ENCODE data around the gene DUSP5. TPM values are rescaled to one million over a fixed set of nuclear protein-coding genes. Genes with fewer than 3 reads are reported as not detected.

The DUSP5 gene
- total RNA-seq, 2 donors from 2014 or later, result 7.1 to 52.2 TPM

DNA sequence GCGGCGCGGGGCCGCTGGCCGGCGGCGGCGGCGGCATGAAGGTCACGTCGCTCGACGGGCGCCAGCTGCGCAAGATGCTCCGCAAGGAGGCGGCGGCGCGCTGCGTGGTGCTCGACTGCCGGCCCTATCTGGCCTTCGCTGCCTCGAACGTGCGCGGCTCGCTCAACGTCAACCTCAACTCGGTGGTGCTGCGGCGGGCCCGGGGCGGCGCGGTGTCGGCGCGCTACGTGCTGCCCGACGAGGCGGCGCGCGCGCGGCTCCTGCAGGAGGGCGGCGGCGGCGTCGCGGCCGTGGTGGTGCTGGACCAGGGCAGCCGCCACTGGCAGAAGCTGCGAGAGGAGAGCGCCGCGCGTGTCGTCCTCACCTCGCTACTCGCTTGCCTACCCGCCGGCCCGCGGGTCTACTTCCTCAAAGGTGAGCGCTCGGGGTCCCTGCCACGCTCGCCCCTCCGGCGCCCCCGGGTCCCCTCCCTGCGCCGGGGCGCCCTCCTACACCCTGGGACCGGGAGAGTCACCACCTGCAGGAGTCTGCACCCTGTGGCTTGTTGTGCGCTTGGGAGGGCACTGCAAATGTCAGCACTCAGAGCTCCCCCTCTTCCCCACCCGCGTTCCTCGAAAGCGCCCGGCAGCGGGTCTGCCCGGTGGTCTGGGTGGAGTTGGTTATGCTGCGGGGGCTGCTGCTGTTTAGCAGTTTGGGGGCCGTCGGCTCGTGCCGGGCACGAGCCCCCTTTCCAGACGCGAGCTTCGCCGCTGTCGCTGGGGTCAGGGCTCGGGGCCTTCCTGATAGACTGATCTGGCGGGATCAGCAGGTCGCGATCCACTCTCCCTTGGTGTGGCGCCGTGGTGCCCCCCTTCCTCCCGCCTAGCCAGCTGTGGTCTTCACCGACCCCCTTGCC is 627 bp downstream of the DUSP5 start:
- DNase-seq, result peak; percentile 44 to 70
- ATAC-seq, result peak; percentile 26
- intact Hi-C loops (cut with DNase I, micrococcal nuclease), result no loop called here

DNA sequence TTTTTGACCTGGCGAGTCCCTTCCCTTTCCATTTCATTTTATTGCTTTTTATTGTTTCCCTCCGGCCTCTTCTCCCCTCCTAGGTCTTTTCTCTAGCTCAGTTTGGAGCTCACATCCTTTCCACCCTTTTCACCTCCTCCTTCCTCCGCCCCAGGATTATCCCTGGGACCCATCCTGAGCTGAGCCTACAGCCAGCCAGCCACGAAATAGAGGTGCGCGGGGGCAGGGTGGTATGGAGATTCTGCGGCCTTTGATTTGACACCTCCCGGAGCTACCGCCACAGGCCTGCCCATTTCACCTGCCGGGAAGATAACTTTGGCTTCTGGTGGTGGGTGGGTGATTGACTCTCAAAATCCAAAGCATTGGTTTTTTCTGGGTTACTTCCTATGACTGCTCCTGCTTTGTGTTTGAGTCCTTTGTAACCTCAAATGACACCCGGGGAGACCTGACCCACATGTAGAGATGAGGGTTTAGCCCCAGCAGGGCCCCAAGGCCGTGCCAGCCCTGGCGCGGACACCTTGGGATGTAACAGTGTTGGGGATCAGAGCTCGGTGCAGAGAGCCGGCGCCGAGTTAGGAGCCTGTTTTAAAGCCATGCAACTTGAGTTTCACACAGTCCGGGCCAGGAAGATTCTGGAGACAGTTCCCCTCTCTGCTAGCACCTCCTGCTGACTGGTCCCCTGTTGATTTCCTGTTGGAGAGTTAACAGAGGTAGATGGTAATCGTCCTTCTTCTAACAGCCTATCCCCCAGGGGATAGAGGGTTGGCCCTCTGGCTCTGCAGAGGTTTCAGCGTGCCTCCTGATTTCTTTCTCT is 1.5 kb downstream of the DUSP5 start:
- intact Hi-C loops (cut with DNase I, micrococcal nuclease), result no loop called here
- DNase-seq (no peak), ATAC-seq (no peak)

DNA sequence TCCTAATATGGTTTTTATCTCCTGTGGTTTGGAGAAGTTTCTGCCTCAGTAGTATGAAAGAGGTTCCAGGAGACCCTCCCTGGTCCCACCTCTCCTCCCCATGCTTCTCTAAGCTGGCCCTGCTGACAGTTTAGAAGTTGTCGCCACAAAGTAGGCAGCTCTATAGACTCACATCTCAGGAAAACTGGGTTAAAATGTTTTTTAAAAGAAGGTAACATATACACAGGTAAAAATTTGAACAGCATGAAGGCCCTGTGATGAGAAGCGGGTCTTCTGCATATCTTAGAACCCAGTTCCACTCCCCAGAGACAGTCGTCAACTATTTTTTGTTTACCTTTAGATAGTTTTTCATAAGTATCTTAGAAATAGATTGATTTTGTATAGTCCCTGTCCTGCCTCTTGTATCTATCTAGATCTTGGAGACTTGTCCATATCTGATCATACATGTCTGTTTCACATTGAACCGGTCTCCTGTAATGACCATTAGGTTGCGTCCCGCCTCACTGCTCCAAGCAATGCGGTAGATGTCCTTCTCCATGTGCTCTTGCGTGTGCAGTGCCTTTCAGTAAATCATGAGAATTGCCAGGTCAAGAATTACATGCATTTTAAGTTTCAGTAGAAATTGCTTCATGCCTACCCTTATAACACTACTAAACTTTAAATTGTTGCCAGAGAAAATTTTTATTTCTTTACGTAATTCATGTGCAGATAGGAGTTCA is 2.2 kb downstream of the DUSP5 start:
- intact Hi-C loops (cut with DNase I, micrococcal nuclease), result no loop called here
- ATAC-seq, result no peak
- DNase-seq, result no peak

DNA sequence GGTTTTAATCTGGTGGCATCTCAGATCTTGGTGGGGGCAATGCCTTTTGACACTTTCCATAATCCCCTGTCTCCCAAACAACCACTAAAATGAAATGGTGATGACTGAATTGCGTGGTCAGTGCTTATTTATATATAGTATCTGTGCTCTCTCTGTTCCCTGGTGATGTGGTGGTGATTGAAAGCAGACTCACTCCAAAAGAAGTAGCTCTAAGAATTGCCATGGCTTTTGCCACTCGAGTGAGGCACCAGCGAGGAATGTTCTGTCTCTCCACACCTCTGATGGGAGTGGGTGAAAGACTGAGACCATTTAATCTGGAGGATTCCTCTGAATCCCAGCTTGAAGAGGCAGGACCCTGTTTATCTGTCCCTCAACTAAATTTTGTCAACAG is 2.8 kb downstream of the DUSP5 start:
- intact Hi-C loops (cut with DNase I, micrococcal nuclease), result no loop called here
- ATAC-seq (no peak), DNase-seq (no peak)

DNA sequence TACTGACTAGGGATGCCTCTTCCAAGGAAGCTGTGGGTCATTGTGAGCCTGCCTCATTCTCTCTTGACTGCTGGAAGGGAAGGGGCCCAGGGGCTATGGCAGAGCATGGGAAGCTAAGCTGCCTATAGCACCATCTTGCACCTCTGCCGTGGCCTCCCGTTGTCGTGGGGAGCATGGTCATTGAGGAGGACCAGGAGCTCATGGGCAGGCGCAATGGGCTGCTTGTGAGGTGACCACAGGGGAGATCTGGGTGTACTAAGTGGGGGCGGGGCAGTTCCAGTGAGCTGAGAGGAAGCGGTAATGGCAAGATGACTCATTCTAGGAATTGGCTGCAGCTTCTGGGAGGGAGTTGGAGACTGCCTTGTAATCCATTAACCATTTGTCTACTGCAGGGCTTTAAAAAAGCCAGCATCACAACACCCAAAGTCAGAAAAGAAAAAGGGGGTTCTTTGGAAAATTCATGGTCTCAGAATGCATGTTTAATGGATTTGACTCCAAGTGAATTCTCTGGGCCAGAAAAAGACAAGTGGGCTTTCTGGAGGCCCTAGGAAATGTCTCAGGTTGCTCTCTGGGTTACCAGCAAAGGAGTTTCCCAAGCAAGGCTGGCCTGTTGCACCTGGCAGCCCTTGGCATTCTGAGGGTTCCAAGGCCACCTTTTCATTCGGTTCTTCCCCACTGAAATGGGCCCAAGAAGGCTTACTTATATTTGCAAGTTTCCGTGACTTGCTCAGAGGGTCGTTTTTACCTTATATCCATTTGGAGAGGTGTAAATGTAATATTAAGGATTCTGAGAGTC is 3.6 kb downstream of the DUSP5 start:
- DNase-seq, result peak; percentile 85 to 92
- peak; percentile 52 for ATAC-seq
- intact Hi-C loops (cut with DNase I, micrococcal nuclease), result no loop called here

DNA sequence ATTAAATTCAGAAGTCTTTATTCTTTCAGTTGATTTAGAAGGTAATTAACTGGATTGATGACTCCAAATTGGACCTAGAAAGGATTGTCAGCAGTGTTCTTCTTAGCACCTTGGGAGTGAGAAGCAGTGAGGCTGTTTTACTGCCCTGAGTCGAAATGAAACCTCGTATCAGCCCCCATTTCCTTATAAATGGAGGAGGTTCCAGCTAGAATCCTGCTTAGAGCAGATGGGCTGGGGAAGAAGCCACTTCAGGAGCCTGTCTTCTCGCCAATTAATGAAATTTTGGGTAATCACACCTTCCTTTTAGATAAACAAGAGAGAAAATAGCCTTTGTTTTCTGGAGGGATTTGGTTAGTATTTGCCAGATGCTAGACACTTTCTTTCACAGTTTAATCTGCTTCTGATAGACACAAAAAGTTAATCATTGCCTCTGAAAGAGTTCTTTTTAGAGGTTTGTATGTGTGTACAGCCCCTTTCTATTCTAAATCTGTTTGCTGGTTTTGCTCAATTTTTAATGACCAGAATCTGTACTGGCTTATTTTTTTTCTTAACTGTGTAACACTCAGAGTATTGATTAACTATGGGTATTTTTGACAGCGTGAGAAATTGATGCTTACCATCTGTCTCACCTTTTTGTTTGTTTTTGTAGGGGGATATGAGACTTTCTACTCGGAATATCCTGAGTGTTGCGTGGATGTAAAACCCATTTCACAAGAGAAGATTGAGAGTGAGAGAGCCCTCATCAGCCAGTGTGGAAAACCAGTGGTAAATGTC is 4.6 kb downstream of the DUSP5 start:
- ATAC-seq, result no peak
- no peak for DNase-seq
- intact Hi-C loops (cut with DNase I, micrococcal nuclease), result no loop called here

DNA sequence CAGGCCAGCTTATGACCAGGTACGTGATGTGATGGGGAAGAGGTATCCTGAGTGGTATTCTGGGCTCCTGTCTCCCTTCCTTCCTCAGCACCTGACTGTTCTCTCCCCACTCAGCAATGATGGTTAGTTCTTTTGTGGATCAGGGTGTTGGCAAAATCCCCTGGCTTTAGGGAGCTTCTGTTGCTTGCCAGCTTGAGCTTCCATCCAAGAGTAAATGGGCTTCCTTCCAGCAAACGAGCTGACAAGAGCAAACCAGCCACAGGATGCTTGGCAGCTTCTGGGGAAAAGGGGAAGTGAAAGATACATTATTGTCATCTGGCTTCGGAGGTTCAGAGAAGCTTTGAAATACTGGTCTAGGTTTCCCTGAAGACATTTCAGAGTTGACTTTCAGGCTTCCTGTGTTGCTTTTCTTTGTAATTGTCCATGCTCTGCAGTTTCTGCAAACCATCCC is 5.2 kb downstream of the DUSP5 start:
- intact Hi-C loops (cut with DNase I, micrococcal nuclease), result no loop called here
- ATAC-seq, result no peak

DNA sequence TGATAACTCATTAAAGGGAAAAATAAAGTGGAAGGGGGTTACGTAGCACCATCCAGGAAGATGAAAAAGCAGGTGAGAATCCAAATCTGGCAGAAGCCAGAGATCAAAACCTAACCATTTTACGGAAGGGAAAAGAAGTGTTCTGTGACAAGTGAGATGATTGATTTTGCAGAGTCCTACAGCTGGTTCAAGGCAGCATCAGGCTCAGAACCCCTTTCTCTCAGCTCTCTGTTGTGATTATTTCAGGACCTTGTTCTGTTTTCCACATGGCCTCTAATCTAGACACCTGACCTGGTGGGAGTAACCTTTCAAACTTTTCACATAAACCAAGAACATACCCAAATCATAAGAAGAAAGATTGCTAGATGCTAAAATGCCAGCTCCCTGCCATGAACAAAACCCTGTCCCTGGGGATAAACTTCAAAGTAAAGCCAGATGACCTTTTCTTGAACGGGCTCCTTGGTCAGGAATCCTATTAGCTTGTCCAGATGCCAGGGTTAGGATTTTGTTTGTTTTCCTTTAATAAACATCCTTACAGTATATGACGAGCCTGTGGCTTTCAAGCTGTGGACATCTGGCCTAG is 5.9 kb downstream of the DUSP5 start:
- no peak for ATAC-seq
- intact Hi-C loops (cut with DNase I, micrococcal nuclease), result no loop called here
- DNase-seq, result no peak

More for the DNA sequence above, 5.2 kb downstream of the DUSP5 start:
- DNase-seq, result peak in 1 of 2 donors; percentile 68

DNA sequence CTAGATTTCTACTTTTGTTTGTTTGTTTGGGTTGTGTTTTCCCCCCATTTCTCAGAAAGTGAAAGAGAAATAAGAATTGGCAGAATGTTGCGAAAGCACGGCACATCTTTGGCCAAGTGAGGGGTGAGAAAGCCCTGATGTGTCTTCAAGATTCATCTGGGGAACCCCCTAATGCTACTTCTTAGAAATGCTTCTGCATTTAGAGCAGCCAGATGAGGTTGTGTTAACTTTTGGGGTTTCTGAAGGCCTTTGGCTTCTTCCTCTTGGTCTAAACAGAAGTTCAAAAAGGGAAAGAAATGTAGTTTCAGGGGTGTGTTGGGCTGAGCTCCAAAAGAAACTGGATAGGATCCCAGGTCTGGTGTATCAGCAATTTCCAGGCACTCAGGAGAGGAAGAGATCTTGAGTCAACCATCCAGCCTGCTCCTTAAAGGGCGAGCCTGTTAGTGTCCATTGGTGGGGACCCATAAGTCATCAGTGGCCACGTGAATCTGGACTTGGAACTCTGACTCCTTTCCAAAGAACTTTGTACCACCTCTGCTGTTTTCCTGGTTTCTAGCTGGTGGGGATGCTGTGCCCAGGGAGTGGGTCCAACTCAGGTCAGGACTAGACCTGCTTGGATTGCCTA is 6.5 kb downstream of the DUSP5 start:
- intact Hi-C loops (cut with DNase I, micrococcal nuclease), result no loop called here
- peak; percentile 25 for ATAC-seq
- peak in 1 of 2 donors; percentile 51 for DNase-seq

DNA sequence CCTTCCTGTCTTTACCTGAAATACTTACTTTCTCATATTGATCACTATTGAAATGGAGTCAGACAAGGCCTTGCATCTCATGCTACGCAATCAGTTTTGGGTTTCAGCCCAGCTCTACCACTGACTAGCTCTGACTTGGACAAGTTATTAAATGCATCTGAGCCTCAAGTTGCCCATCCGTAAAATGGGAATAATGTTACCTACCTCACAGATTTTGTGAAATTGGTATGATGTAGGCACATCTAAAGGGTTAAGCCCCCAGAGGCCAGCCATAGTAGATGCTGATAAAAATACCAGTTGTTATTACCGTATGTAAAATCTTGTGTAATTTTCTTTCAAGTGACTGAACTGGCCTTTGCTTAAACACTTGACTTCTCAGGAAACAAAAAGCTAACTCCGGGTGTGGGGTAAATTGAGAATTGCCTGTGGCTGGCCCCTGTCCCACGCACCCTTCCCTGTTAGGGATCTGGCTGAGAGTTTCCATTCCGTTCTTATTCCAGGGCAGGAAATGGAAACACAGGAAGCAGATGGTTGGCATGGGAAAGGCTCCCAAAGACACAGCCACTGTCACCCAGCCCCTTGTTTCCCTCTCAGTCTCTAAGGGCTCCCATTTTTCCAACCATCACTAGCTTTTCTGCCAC is 7.5 kb downstream of the DUSP5 start:
- no peak for DNase-seq
- intact Hi-C loops (cut with DNase I, micrococcal nuclease), result no loop called here
- ATAC-seq, result no peak

DNA sequence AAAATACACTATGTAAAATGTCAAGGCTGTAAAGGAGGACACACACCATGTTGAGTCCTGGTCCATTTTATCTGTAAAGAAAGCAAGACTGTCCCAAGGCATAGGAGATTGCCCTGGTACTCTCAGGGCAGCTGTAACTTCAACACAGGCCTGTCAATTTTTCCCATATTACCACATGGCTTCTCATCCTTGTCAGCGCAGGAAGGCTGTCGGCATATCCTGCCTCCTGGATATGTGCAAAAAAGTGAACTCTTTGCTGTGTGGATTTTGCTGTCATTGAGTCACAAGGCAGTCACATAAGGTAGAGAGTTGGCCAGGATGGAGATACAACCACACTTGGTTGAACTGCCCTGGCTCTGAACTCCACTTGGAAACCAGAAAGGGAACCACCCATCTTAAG is 8.7 kb downstream of the DUSP5 start:
- no peak for DNase-seq

DNA sequence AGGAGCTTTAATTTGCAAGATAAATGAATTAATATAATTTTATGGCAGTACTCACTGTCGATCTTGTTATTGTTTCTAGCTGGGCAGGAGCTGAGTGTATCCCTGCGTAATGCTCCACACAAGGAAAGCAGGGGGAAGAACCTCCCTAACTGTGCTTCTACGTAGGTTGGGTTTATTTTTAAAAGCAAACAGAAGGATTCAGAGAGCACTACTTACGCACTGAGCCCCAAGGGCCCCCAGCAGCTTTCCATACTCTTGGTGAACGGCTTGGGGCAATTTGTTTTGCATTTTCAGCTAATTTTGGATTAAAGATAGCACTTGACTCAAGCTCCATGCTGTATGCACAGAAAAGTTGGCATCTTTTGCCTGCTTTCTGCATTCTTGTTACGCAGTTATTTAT is 9.6 kb downstream of the DUSP5 start:
- no peak for DNase-seq
- no peak for ATAC-seq
- intact Hi-C loops (cut with DNase I, micrococcal nuclease), result no loop called here

More for the DNA sequence above, 8.7 kb downstream of the DUSP5 start:
- ATAC-seq, result no peak
- intact Hi-C loops (cut with DNase I, micrococcal nuclease), result no loop called here

DNA sequence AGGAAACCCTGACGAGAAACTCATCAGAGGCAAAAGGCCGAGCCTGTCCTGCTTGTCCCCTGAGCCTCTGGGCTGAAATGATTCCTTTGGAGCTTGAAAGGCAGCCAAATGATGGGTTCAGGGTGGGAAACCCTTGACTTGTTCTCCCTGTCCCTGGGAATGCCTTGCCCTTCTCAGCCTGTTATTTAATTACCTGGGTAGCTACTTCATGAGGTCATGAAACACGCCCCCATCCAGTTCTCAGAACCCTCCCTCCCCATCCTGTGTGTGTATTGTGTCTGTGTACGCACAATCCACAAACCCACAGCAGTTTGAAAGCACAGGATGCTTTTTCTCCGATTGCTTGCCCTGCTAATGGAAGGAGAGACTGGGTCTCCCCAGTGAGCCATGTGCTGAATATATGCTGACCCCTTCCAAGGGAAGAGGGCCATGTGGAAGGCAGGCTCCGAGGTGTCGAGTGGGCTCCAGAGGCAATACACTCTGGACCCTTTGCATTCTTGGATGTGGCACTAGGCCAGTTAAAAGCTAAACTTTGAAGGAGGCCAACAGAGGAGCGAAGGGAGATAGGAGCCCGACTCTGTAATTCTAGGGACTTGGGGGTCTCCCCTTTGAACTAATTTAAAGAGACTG is 10.6 kb downstream of the DUSP5 start:
- no peak for ATAC-seq
- no peak for DNase-seq
- intact Hi-C loops (cut with DNase I, micrococcal nuclease), result no loop called here

DNA sequence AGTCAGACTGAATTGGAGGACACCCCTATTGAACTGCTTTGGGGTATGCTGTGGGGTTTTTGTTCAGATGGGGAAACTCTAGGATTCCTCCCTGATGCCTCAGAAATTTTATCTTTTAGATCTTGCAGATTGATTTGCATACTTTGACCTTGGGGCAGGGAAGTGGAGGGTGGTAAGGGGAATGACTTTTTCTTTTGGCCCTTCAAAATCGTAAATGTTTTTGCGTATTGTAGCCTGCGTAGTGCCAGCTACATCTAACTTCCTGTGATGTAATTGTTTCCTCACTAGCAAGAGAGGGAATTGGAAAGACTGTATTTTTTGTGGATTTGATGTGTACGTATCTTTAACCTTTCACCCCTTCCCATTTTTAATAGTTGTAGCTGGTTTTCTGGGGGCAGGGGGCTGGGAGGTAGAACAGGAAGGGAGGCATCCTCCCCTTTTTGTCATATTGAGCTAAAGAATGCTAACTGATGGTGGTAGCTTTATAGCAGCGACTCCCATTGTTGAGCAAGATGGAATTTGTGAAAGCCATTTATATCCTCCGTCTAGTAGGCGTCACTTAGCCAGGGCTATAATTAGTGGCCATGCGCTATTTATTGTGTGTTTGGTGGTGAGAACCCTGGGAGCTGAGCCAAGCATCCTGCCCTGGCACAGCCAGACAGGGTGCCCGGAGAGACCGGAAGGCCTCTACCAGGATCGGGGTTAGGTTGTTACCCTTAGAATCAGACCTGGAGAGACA is 11.3 kb downstream of the DUSP5 start:
- DNase-seq (no peak), ATAC-seq (no peak)
- intact Hi-C loops (cut with DNase I, micrococcal nuclease), result no loop called here

DNA sequence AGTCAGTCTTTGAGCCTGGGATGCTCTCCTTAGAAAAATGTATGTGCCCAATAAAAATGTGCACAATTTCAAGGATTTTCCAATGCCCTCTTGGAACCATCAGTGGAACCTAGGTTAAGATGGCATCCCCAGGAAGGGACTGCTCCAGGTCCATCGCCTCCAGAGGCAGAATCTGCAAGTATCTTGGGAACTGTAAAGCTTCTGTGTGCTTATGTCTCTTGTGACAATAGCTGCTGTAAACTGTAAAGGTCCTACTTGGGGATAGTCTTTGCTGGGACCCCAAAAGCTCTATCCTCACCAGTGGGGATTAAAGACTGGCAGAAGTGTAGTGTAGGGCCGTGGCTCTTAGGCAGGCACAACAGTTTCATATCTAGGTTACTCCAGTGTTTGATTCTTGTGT is 11.9 kb downstream of the DUSP5 start:
- ATAC-seq (no peak), DNase-seq (no peak)
- intact Hi-C loops (cut with DNase I, micrococcal nuclease), result no loop called here

DNA sequence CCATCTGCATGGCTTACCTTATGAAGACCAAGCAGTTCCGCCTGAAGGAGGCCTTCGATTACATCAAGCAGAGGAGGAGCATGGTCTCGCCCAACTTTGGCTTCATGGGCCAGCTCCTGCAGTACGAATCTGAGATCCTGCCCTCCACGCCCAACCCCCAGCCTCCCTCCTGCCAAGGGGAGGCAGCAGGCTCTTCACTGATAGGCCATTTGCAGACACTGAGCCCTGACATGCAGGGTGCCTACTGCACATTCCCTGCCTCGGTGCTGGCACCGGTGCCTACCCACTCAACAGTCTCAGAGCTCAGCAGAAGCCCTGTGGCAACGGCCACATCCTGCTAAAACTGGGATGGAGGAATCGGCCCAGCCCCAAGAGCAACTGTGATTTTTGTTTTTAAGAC is 12.4 kb downstream of the DUSP5 start:
- intact Hi-C loops (cut with DNase I, micrococcal nuclease), result no loop called here
- no peak for DNase-seq
- ATAC-seq, result no peak

Measured in left colon (tissue), 2 donors.